HG03521 (cell line): Measurements from ENCODE around the gene GOLGA6B.
"Not testable (repeated sequence)": the region's sequence is repeated elsewhere in the genome, so short reads cannot be mapped to it uniquely, and the experiment has no call there.

Source experiments
- ATAC-seq: cut with Tn5 transposase; IDR thresholded peaks from one replicate; pipeline ENCODE4 v1.9.1; 2021; ENCODE audit warnings: mild to moderate bottlenecking, moderate library complexity; ENCODE audit not compliant: unreplicated experiment

The GOLGA6B gene

GRCh38 chr15:72654397-72654796 lies at the start of gene GOLGA6B:
TSS of gene GOLGA6B (plus strand) at chr15:72654697. CDS start at chr15:72654738, 41 bp downstream.
- ATAC-seq, result not testable (repeated sequence)

- ATAC-seq, result no peak
Measured at GRCh38 chr15:72604794-72605193, 49.7 kb upstream of the GOLGA6B start.

GRCh38 chr15:72608084-72608483 lies 46.4 kb upstream of the GOLGA6B start:
- ATAC-seq, result not testable (repeated sequence)

GRCh38 chr15:72609862-72610261 lies 44.6 kb upstream of the GOLGA6B start:
- ATAC-seq, result no peak

GRCh38 chr15:72612324-72612723 lies 42.2 kb upstream of the GOLGA6B start:
- ATAC-seq, result not testable (repeated sequence)

GRCh38 chr15:72614810-72615532 lies 39.5 kb upstream of the GOLGA6B start:
- no peak for ATAC-seq

GRCh38 chr15:72615533-72616233 lies 38.8 kb upstream of the GOLGA6B start:
- not testable (repeated sequence) for ATAC-seq

- no peak for ATAC-seq
Measured at GRCh38 chr15:72616491-72617210, 37.8 kb upstream of the GOLGA6B start.

GRCh38 chr15:72623854-72624253 lies 30.6 kb upstream of the GOLGA6B start:
- not testable (repeated sequence) for ATAC-seq

- not testable (repeated sequence) for ATAC-seq
Measured at GRCh38 chr15:72626153-72626552, 28.3 kb upstream of the GOLGA6B start.

- ATAC-seq, result not testable (repeated sequence)
Measured at GRCh38 chr15:72628249-72629067, 26.0 kb upstream of the GOLGA6B start.

GRCh38 chr15:72629068-72629570 lies 25.4 kb upstream of the GOLGA6B start:
- ATAC-seq, result not testable (repeated sequence)

GRCh38 chr15:72636519-72637282 lies 17.8 kb upstream of the GOLGA6B start:
- ATAC-seq, result not testable (repeated sequence)

GRCh38 chr15:72639759-72640483 lies 14.6 kb upstream of the GOLGA6B start:
- not testable (repeated sequence) for ATAC-seq

GRCh38 chr15:72642271-72642670 lies 12.2 kb upstream of the GOLGA6B start:
- ATAC-seq, result not testable (repeated sequence)

- not testable (repeated sequence) for ATAC-seq
Measured at GRCh38 chr15:72648631-72649253, 5.8 kb upstream of the GOLGA6B start.

GRCh38 chr15:72656014-72656413 lies 1.5 kb downstream of the GOLGA6B start:
- ATAC-seq, result not testable (repeated sequence)

GRCh38 chr15:72661081-72661480 lies 6.6 kb downstream of the GOLGA6B start:
- ATAC-seq, result not testable (repeated sequence)
